H9 (cell line): ENCODE data around the gene TMEM266. TPM values are rescaled to one million over a fixed set of nuclear protein-coding genes. Genes with fewer than 3 reads are reported as not detected.

Source experiments
- DNase-seq: peaks from one replicate; pipeline ENCODE4 v3.0.0-alpha.2; 2017
- H2AFZ ChIP-seq: one replicate; pipeline ENCODE4 v1.6.1; 2013; ENCODE audit warnings: mild to moderate bottlenecking, low read length, control low read depth, moderate library complexity
- H2AK5ac ChIP-seq: 2 replicates; pipeline ENCODE4 v1.6.1; 2013; ENCODE audit warnings: low read length, control low read depth, mixed read lengths; ENCODE audit not compliant: insufficient read length
- H2BK120ac ChIP-seq: one replicate; pipeline ENCODE4 v1.6.1; 2013; ENCODE audit warnings: low read depth, mild to moderate bottlenecking, low read length, control low read depth, inconsistent platforms; ENCODE audit not compliant: poor library complexity, severe bottlenecking
- H2BK12ac ChIP-seq: 2 replicates; pipeline ENCODE4 v1.6.1; 2013; ENCODE audit warnings: low read length, control low read depth, mixed read lengths, low read depth; ENCODE audit not compliant: insufficient read length
- H2BK15ac ChIP-seq: 2 replicates; pipeline ENCODE4 v1.6.1; 2013; ENCODE audit warnings: low read depth, low read length, control low read depth
- H2BK20ac ChIP-seq: one replicate; pipeline ENCODE4 v1.6.1; 2013; ENCODE audit warnings: low read depth, mild to moderate bottlenecking, low read length, control low read depth, inconsistent platforms; ENCODE audit not compliant: poor library complexity, severe bottlenecking
- H2BK5ac ChIP-seq: 2 replicates; pipeline ENCODE4 v1.6.1; 2013; ENCODE audit warnings: low read length, control low read depth, mixed read lengths; ENCODE audit not compliant: insufficient read length
- H3K14ac ChIP-seq: 2 replicates; pipeline ENCODE4 v1.6.1; 2013; ENCODE audit warnings: low read length, control low read depth; ENCODE audit not compliant: insufficient read depth
- H3K18ac ChIP-seq: 2 replicates; pipeline ENCODE4 v1.6.1; 2013; ENCODE audit warnings: low read depth, mild to moderate bottlenecking, mixed read lengths, low read length, control low read depth; ENCODE audit not compliant: insufficient read length
- H3K23ac ChIP-seq: 2 replicates; pipeline ENCODE4 v1.6.1; 2013; ENCODE audit warnings: low read length, control low read depth, mixed read lengths, low read depth; ENCODE audit not compliant: insufficient read length
- H3K23me2 ChIP-seq: 2 replicates; pipeline ENCODE4 v1.6.1; 2013; ENCODE audit warnings: low read depth, mild to moderate bottlenecking, mixed read lengths, low read length, control low read depth; ENCODE audit not compliant: insufficient read length, poor library complexity, severe bottlenecking
- H3K27ac ChIP-seq: 2 replicates; pipeline ENCODE4 v1.5.1; 2013; ENCODE audit warnings: low read length, control low read depth, mixed read lengths, low read depth; ENCODE audit not compliant: insufficient read length
- H3K27me3 ChIP-seq: 2 replicates; pipeline ENCODE4 v1.6.1; 2013; ENCODE audit warnings: low read length, control low read depth, inconsistent platforms; ENCODE audit not compliant: insufficient read depth
- H3K4ac ChIP-seq: 2 replicates; pipeline ENCODE4 v1.6.1; 2013; ENCODE audit warnings: low read depth, mild to moderate bottlenecking, control low read depth, inconsistent platforms, low read length, moderate library complexity
- H3K4me1 ChIP-seq: 2 replicates; pipeline ENCODE4 v1.6.1; 2013; ENCODE audit warnings: low read length, control low read depth, inconsistent platforms; ENCODE audit not compliant: insufficient read depth
- H3K4me2 ChIP-seq: 2 replicates; pipeline ENCODE4 v1.6.1; 2013; ENCODE audit warnings: low read length, control low read depth, mixed read lengths; ENCODE audit not compliant: insufficient read length, insufficient read depth
- H3K56ac ChIP-seq: 2 replicates; pipeline ENCODE4 v1.6.1; 2013; ENCODE audit warnings: low read depth, mild to moderate bottlenecking, mixed read lengths, low read length, control low read depth; ENCODE audit not compliant: insufficient read length
- H3K79me1 ChIP-seq: 2 replicates; pipeline ENCODE4 v1.6.1; 2013; ENCODE audit warnings: low read depth, mild to moderate bottlenecking, moderate library complexity, low read length, control low read depth, inconsistent platforms; ENCODE audit not compliant: insufficient read depth, poor library complexity, severe bottlenecking
- H3K79me2 ChIP-seq: 2 replicates; pipeline ENCODE4 v1.6.1; 2013; ENCODE audit warnings: low read length, control low read depth, inconsistent platforms; ENCODE audit not compliant: insufficient read depth
- H3K9ac ChIP-seq: 2 replicates; pipeline ENCODE4 v1.6.1; 2013; ENCODE audit warnings: low read length, control low read depth, mixed read lengths; ENCODE audit not compliant: insufficient read length; ENCODE audit errors: extremely low read depth
- H3K9me3 ChIP-seq: one replicate; pipeline ENCODE4 v1.6.1; 2013; ENCODE audit warnings: low read depth, low read length, inconsistent platforms; ENCODE audit not compliant: control insufficient read depth
- H3T11ph ChIP-seq: one replicate; pipeline ENCODE4 v1.6.1; 2013; ENCODE audit warnings: mild to moderate bottlenecking, low read length, control low read depth, inconsistent platforms
- H4K20me1 ChIP-seq: one replicate; pipeline ENCODE4 v1.6.1; 2013; ENCODE audit not compliant: control insufficient read depth, insufficient read length, insufficient read depth
- H4K5ac ChIP-seq: 2 replicates; pipeline ENCODE4 v1.6.1; 2013; ENCODE audit warnings: low read depth, mild to moderate bottlenecking, mixed read lengths, low read length, control low read depth; ENCODE audit not compliant: insufficient read length
- H4K8ac ChIP-seq: replicated peaks from 2 replicates; pipeline ENCODE4 v1.6.1; 2013; ENCODE audit warnings: low read length, control low read depth, mixed read lengths, low read depth; ENCODE audit not compliant: insufficient read length
- H4K91ac ChIP-seq: 2 replicates; pipeline ENCODE4 v1.6.1; 2013; ENCODE audit warnings: low read depth, mild to moderate bottlenecking, moderate library complexity, mixed read lengths, low read length, control low read depth; ENCODE audit not compliant: insufficient read length
- H3K27ac Mint-ChIP-seq, 3 experiments: 2 replicates in 2 of 3; 3 replicates in 1 of 3; pipeline ENCODE4 v1.8.0; 2020 to 2021; ENCODE audit warnings: mixed read lengths in 3 of 3, mild to moderate bottlenecking in 1 of 3, moderate library complexity in 1 of 3
- H3K27me3 Mint-ChIP-seq: 2 replicates; pipeline ENCODE4 v1.8.0; 2021; ENCODE audit warnings: low read depth, mild to moderate bottlenecking, moderate library complexity, mixed read lengths
- H3K36me3 Mint-ChIP-seq, 3 experiments: 2 replicates in 2 of 3; 3 replicates in 1 of 3; pipeline ENCODE4 v1.8.0; 2020 to 2021; ENCODE audit warnings: low read depth in 3 of 3, mixed read lengths in 3 of 3; ENCODE audit not compliant: insufficient read depth in 1 of 3
- H3K4me1 Mint-ChIP-seq, 2 experiments: 2 replicates each; pipeline ENCODE4 v1.8.0; 2020; ENCODE audit warnings: mixed read lengths in 2 of 2
- H3K4me3 Mint-ChIP-seq, 2 experiments: 2 replicates in 1 of 2; 3 replicates in 1 of 2; pipeline ENCODE4 v1.8.0; 2020 to 2021; ENCODE audit warnings: mild to moderate bottlenecking in 2 of 2, mixed read lengths in 2 of 2, moderate library complexity in 1 of 2
- H3K9me3 Mint-ChIP-seq, 2 experiments: 2 replicates in 1 of 2; 3 replicates in 1 of 2; pipeline ENCODE4 v1.8.0; 2020; ENCODE audit warnings: mild to moderate bottlenecking in 2 of 2, mixed read lengths in 2 of 2, moderate library complexity in 1 of 2
- CTCF ChIP-seq: fragments of 200-600 bp; sonication (generic); conservative IDR thresholded peaks from 3 replicates; pipeline ENCODE4 v1.8.0; 2021; ENCODE audit warnings: antibody characterized with exemption, mild to moderate bottlenecking
- WGBS: extraction: QIAGEN DNeasy Blood & Tissue Kit; methylation state at CpG from one replicate; pipeline ENCODE4 v1.1.7; 2013; ENCODE audit warnings: missing lambda C conversion rate, low lambda C conversion rate, mixed read lengths; ENCODE audit not compliant: insufficient read length; ENCODE audit errors: extremely low coverage; 5-methylcytosine and 5-hydroxymethylcytosine counted together
- total RNA-seq: library from RNA; stranded (reverse); gene quantifications from 2 replicates; pipeline ENCODE4 v1.2.1, GENCODE V29; 2021

TMEM266 gene
- total RNA-seq, 1 experiment from 2014 or later = 0.81 TPM

- peak overlapping the region; percentile 76 for H3K4me2 ChIP-seq
- no peak for TF ChIP-seq CTCF
- H3K27ac Mint-ChIP-seq = no peak overlapping the region
These were observed 569 bp downstream of the TMEM266 start for GRCh38 chr15:76060118-76060989.

More at GRCh38 chr15:76060118-76060989, 569 bp downstream of the TMEM266 start:
- Histone ChIP-seq H4K8ac (no peak overlapping the region), H3K23ac (no peak overlapping the region), H3K23me2 (peaks cover 8% of the 10 kb centered on the region), H2BK120ac (no peak overlapping the region), H3K9ac (peak overlapping the region; percentile 25), H3T11ph (no peak overlapping the region), H3K14ac (no peak overlapping the region), H3K79me1 (no peaks in the 10 kb centered on the region), H3K56ac (no peak overlapping the region), H4K20me1 (no peaks in the 10 kb centered on the region), H2BK12ac (no peak overlapping the region), H3K9me3 (no peaks in the 10 kb centered on the region), H4K5ac (no peak overlapping the region), H3K27me3 (no peaks in the 10 kb centered on the region), H3K27ac (no peak overlapping the region), H2BK5ac (no peak overlapping the region), H2BK15ac (no peak overlapping the region), H3K4me1 (peaks cover 3% of the 10 kb centered on the region; the same call in 1 of the 2 replicates), H2BK20ac (no peak overlapping the region), H3K79me2 (no peaks in the 10 kb centered on the region), H3K18ac (no peak overlapping the region), H4K91ac (no peak overlapping the region), H2AFZ (no peak overlapping the region), H2AK5ac (no peak overlapping the region), H3K4ac (no peak overlapping the region)
- peak overlapping the region; percentile 66 to 84 for H3K4me3 Mint-ChIP-seq
- no peaks in the 10 kb centered on the region for H3K36me3 Mint-ChIP-seq
- WGBS = no CpG with 5 or more reads among the region's 20 CpGs
- H3K27me3 Mint-ChIP-seq = peaks cover 51% of the 10 kb centered on the region
- DNase-seq = no peak
- no peaks in the 10 kb centered on the region; a peak in 1 of 5 replicates for H3K9me3 Mint-ChIP-seq
- peaks cover 39 to 41% of the 10 kb centered on the region in 2 experiments for H3K4me1 Mint-ChIP-seq
